Activated CD4-positive, alpha-beta memory T cell treated with anti-CD3 and anti-CD28 coated beads, Interleukin-2, amount 10 ng/mL, durations not matched to agents 7 days and 5 days (primary cell): ENCODE measurements around the gene KIF13A. TPM values are rescaled to one million over a fixed set of nuclear protein-coding genes. Genes with fewer than 3 reads are reported as not detected.
"Not testable (repeated sequence)": the region's sequence is repeated elsewhere in the genome, so short reads cannot be mapped to it uniquely, and the experiment has no call there.

Experiments used
- CTCF ChIA-PET: fragments of 350-600 bp; sonication (Branson Sonifier 250); formaldehyde crosslinking; loops from one replicate; lab custom pipeline; 2021; ENCODE audit warnings: antibody characterized with exemption, inconsistent platforms; lab: Charles Lee
- POLR2A ChIA-PET: fragments of 350-600 bp; sonication (Branson Sonifier 250); formaldehyde crosslinking; loops from one replicate; lab custom pipeline; 2021; ENCODE audit warnings: antibody characterized with exemption; lab: Charles Lee
- DNase-seq: peaks from one replicate; pipeline ENCODE4 v3.0.0-alpha.2; 2020
- H3K27ac Mint-ChIP-seq: one replicate; pipeline ENCODE4 v1.8.0; 2021; ENCODE audit warnings: mild to moderate bottlenecking, mixed read lengths
- H3K27me3 Mint-ChIP-seq: one replicate; pipeline ENCODE4 v1.8.0; 2021; ENCODE audit warnings: mixed read lengths
- H3K36me3 Mint-ChIP-seq: one replicate; pipeline ENCODE4 v1.8.0; 2021; ENCODE audit warnings: low read depth, mixed read lengths
- H3K4me1 Mint-ChIP-seq: one replicate; pipeline ENCODE4 v1.8.0; 2021; ENCODE audit warnings: mixed read lengths
- H3K4me3 Mint-ChIP-seq: one replicate; pipeline ENCODE4 v1.8.0; 2021; ENCODE audit warnings: mild to moderate bottlenecking, mixed read lengths
- H3K9me3 Mint-ChIP-seq: one replicate; pipeline ENCODE4 v1.8.0; 2021; ENCODE audit warnings: mixed read lengths
- total RNA-seq, 2 experiments: library from RNA; stranded (reverse); gene quantifications; one replicate each; pipeline ENCODE4 v1.2.3, GENCODE V29; 2021

KIF13A gene
- total RNA-seq, 2 experiments from 2014 or later: not detected

DNA sequence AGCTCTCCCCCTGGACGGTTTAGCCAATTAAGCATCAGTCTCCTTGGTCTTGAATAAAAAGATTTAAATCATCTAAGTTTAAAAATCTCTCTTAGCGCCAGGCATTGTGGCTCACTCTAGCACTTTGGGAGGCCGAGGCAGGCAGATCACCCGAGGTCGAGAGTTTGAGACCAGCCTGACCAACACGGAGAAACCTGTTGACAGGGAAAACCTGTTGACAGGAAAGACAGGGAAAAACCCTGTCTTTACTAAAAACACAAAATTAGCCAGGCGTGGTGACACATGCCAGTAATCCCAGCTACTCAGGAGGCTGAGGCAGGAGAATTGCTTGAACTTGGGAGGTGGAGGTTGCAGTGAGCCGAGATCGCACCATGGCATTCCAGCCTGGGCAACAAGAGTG is 97.7 kb downstream of the KIF13A start:
- H3K4me3 Mint-ChIP-seq, H3K9me3 Mint-ChIP-seq, H3K36me3 Mint-ChIP-seq, POLR2A ChIA-PET, H3K27ac Mint-ChIP-seq, CTCF ChIA-PET, DNase-seq, H3K4me1 Mint-ChIP-seq: not testable (repeated sequence)
- H3K27me3 Mint-ChIP-seq: peaks cover 40% of the 10 kb centered on the region

DNA sequence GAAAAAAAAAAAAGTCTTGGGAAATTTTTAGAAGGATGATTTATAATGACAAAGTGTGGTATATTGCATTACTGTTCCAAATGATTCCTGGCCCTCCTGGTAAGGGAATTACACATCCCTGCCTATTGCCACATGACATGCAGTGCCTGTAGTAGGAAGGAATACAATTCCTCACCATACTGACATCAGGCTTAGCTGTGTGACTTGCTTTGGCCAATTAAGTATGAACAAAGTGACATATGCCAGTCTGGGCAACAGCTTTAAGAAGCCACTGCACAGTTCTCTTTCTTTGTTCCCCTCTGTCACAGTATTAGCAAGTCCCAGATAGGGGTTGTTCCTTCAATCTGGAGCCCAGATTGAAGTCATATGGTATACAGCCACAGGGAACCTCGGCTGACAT is 100.5 kb downstream of the KIF13A start:
- no peak for DNase-seq
- POLR2A ChIA-PET: no interaction called here
- peaks cover 46% of the 10 kb centered on the region for H3K27me3 Mint-ChIP-seq
- H3K4me3 Mint-ChIP-seq: no peak overlapping the region
- peaks cover 17% of the 10 kb centered on the region for H3K4me1 Mint-ChIP-seq
- no peak overlapping the region for H3K27ac Mint-ChIP-seq
- no peaks in the 10 kb centered on the region for H3K36me3 Mint-ChIP-seq
- H3K9me3 Mint-ChIP-seq: no peaks in the 10 kb centered on the region
- CTCF ChIA-PET: no interaction called here

DNA sequence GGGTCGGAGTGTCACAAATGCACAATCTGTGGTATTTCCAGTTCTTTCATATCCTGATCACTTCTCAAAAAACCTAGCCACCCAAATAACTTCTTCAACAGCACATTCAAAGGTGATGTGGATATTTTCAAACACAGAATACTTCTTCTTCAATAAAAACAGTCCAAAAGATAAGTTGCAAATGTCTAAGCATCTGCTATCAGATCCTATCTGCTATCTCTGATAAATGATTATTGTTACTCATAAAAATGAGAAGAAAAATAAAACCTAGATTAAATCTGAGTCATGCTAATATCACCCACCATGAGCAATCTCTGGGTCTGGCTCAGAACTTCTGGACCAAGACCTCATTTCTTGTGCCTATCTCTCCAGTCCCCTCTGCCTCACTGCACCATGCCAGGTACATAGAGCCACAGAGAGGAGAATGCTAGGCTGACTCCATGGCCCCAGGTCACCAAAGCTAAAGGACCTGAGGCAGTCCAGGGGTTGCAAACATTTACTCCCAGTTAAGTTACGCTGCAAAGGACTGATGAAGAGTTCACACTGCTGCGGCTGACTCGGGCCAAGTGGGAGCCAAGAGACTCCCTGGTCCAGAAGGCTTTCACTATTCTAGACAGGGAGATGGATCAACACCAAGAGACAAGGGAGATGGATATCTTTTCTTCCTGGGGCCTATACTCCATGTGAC is 101.4 kb downstream of the KIF13A start:
- Mint-ChIP-seq H3K4me1 (peaks cover 17% of the 10 kb centered on the region), H3K36me3 (no peaks in the 10 kb centered on the region), H3K9me3 (no peaks in the 10 kb centered on the region), H3K27ac (no peak overlapping the region), H3K27me3 (peaks cover 44% of the 10 kb centered on the region), H3K4me3 (no peak overlapping the region)
- ChIA-PET CTCF (no interaction called here), POLR2A (no interaction called here)
- DNase-seq: no peak

DNA sequence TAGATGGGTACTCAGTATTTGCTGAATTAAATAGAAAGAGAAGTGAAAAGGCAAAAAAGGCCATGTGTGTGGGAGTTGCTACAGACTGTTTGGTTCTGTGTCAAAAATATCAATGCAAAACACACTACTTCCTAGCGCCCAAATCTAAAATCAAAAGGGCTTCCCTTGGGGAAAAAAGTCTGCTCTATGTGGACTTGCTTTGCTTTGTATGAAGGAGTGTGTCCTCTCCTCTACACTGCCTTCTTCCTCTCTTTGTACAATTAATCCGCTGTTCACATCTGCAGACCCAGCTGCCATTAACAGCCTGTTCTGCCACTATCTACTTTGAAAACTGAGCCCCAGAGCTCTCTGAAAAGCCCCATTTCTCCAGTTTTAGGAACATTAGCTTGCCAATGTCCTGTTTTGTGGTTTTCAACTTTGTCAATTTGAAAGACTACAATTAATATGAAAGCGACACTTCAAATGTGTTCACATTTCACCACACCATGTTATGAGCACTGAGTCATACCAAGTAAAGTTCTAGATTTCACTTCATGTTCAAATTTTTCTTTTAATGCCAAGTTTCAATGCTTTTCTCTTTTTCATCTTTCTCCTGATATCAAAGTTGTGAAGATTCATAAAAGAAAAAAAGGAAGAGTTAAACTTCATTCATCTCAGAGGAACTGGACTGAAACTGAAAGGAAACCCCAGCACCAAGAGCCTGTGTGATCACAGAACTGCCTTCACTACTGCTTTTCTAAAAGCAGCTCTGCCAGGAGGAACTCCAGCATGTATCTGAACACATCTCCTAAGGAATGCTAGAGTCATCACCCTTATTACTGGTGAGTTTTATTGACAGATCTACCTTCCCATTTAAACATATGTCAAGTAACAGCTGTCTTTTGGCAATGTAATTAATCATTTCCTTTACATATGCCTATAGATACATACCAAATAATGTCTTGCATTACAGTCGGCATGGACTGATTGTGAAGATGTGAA is 102.6 kb downstream of the KIF13A start:
- POLR2A ChIA-PET: no interaction called here
- CTCF ChIA-PET: interaction anchor here (0.6 kb wide), 1 partner anchor 628 kb away, joined by 4 read pairs; no protein-coding TSS in a partner anchor
- H3K4me1 Mint-ChIP-seq: peaks cover 17% of the 10 kb centered on the region
- H3K4me3 Mint-ChIP-seq: peak overlapping the region; percentile 19
- H3K9me3 Mint-ChIP-seq: no peaks in the 10 kb centered on the region
- H3K36me3 Mint-ChIP-seq: no peaks in the 10 kb centered on the region
- no peak for DNase-seq
- peaks cover 43% of the 10 kb centered on the region for H3K27me3 Mint-ChIP-seq
- H3K27ac Mint-ChIP-seq: no peak overlapping the region

DNA sequence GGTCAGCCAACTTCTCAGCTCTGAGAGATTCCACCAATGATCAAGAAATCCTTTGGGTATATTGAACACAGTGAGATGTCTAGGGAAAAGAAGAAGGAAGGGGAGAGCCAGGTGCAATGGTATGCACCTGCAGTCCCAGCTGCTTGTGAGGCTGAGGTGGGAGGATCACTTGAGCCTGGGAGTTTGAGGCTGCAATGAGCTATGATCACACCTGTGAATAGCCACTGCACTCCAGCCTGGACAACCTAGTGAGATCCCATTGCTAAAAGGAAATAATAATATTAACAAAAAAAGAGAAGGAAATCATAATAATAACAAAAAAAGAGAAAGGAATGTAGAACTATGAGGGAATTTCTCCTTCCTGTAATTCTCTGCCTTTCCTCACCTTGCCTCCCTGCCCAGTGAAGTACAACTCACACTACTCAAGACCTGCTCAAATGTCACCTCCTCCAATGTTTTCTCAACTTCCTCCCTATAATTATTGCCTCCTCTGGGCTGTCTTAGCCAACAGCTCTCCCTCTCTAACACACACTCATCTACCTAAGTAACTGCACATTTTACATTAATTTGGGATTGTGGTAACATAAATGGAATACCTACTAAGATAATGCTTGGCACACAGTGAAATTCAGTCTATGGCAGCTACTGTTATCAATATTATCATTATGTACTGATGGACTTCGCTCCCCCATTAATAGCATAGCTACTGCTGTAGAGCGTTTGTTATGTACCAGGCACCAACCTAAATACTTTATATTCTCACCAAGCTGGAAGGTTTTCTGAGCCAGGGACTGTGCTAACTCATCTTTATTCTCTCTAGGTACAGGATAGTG is 103.6 kb downstream of the KIF13A start:
- Mint-ChIP-seq H3K9me3 (no peaks in the 10 kb centered on the region), H3K4me1 (peaks cover 17% of the 10 kb centered on the region), H3K4me3 (no peak overlapping the region), H3K27ac (no peak overlapping the region), H3K27me3 (peaks cover 38% of the 10 kb centered on the region), H3K36me3 (no peaks in the 10 kb centered on the region)
- ChIA-PET CTCF (no interaction called here), POLR2A (no interaction called here)
- no peak for DNase-seq

DNA sequence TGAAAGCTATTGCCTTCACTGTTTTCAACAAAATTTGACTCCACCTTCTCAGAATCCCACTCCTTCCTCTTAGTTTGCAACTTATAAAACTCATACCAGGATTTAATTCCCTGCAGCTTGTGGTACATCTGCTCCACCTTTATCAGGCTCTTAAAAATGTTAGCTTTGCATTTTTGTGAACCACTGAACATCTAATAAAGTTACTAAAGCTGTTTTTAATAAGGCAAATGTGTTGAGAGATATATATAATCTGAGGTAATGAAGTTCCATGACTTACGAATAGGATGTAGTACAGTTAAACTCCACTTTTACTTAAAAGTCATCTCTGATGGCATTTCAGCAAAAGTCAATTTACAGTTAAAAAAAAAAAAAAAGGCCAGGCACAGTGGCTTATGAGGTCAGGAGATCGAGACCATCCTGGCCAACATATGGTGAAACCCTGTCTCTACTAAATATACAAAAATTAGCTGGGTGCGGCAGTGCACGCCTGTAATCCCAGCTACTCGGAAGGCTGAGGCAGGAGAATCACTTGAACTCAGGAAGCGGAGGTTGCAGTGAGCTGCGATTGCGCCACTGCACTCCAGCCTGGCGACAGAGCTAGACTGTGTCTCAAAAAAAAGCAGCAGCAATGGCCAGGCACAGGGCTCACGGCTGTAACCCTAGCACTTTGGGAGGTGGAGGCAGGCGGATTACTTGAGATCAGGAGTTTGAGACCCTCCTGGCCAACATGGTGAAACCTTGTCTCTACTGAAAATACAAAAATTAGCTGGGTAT is 106.2 kb downstream of the KIF13A start:
- peaks cover 28% of the 10 kb centered on the region for H3K27me3 Mint-ChIP-seq
- no peaks in the 10 kb centered on the region for H3K9me3 Mint-ChIP-seq
- POLR2A ChIA-PET: no interaction called here
- no peak overlapping the region for H3K4me3 Mint-ChIP-seq
- H3K27ac Mint-ChIP-seq: no peak overlapping the region
- no peak for DNase-seq
- CTCF ChIA-PET: no interaction called here
- no peaks in the 10 kb centered on the region for H3K36me3 Mint-ChIP-seq
- peaks cover 17% of the 10 kb centered on the region for H3K4me1 Mint-ChIP-seq

DNA sequence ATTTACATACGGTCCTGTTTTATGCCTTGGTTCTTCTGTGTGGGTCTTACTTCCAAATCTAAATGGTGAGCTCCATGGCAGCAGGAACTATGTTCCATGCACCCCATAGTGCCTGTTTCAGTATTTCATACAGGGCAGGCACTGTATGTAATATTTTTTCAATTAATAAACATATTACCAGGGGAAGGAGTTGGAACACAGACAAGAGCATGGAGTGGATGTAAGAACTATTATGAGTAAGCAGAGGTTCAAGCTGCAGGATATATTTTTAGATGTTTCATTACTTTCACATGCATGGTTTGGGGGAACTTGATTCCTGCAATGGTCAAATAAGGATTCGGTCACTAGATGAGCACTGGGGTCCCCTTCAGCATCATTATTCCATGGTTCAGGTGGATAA is 108.3 kb downstream of the KIF13A start:
- Mint-ChIP-seq H3K4me1 (peaks cover 3% of the 10 kb centered on the region), H3K27ac (no peak overlapping the region), H3K9me3 (no peaks in the 10 kb centered on the region), H3K36me3 (no peaks in the 10 kb centered on the region), H3K27me3 (peaks cover 14% of the 10 kb centered on the region), H3K4me3 (no peak overlapping the region)
- DNase-seq: no peak
- POLR2A ChIA-PET: no interaction called here
- CTCF ChIA-PET: no interaction called here

DNA sequence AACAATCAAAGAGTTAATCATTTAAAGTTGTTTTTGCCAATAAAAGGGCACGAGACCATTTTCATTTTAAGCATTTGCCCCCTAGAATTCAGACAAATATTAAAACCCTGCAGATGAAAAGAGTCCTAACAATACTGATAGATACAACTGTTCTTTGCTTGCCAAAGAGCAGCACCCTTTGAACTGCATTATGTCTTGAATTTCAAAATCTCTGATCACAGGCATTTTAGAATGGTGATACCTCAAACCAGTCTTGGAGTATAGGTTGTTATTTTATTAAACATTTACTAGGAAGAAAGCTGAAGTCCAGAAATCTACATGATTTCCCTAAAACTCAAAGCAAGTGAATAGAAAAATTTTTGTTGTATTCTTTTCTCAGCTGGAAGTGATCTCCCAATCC is 108.7 kb downstream of the KIF13A start:
- DNase-seq: no peak
- no peak overlapping the region for H3K27ac Mint-ChIP-seq
- peaks cover 14% of the 10 kb centered on the region for H3K27me3 Mint-ChIP-seq
- no peaks in the 10 kb centered on the region for H3K4me1 Mint-ChIP-seq
- ChIA-PET POLR2A (no interaction called here), CTCF (no interaction called here)
- no peak overlapping the region for H3K4me3 Mint-ChIP-seq
- no peaks in the 10 kb centered on the region for H3K36me3 Mint-ChIP-seq
- no peaks in the 10 kb centered on the region for H3K9me3 Mint-ChIP-seq

DNA sequence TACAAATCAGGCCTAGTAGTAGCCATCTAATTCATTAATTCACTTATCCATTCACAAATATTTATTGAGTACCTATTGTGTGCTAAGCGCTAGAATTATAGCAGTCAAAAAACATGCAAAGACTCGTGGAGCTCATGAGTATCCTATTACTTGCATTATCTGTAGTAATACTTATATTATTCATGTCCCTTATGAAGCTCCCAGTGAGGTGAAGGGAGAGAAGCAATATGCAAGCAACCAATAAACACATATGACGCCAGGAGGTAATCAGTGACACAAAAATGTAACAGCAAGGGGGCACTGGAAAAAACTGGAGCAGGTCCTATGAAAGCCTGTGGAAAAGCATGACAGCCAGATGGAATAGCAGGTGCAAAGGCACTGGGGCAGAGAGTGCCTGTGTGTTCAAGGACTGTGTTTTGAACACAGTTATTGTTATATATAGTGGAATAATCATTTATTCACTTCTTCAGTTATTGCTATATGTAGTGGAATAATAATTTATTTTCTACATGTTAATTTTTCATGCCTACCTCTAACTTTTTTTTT is 109.5 kb downstream of the KIF13A start:
- Mint-ChIP-seq H3K4me1 (no peaks in the 10 kb centered on the region), H3K9me3 (no peaks in the 10 kb centered on the region), H3K27ac (no peak overlapping the region), H3K27me3 (peaks cover 9% of the 10 kb centered on the region), H3K4me3 (no peak overlapping the region), H3K36me3 (no peaks in the 10 kb centered on the region)
- no peak for DNase-seq
- CTCF ChIA-PET: no interaction called here
- POLR2A ChIA-PET: no interaction called here

DNA sequence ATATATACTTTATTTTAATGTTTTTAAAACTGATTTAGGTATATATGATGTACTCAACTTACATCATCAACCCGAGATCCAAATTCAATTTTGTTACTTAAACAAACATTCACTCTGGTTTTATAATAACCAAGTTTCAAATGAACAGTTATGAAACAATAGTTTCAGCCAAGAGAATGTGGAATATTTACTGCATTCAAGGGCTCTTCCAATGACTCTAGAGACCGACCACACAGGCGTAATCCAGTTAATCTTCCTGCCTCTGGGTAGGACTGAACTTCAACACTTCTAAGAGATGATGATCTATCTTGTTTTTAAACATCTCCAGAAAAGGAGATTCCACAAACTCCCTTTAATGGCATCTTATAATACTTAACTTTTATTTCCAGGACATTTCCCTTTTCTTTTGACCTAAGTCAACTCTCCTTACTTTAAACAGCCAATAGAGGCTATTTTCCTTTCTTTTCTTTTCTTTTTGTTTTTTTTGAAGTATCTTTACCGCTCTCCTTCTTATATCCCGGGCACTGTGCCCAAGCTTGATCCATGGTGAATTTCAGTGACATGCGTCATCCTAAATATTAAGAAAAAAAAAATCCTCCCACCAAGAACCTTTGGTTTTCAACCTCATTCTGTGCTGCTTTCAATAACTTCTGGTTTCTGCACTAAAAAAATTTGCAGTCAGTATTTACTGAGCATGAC is 110.1 kb downstream of the KIF13A start:
- Mint-ChIP-seq H3K36me3 (no peaks in the 10 kb centered on the region), H3K27ac (no peak overlapping the region), H3K27me3 (peaks cover 9% of the 10 kb centered on the region), H3K9me3 (no peaks in the 10 kb centered on the region), H3K4me3 (no peak overlapping the region), H3K4me1 (no peaks in the 10 kb centered on the region)
- POLR2A ChIA-PET: no interaction called here
- CTCF ChIA-PET: no interaction called here
- no peak for DNase-seq

DNA sequence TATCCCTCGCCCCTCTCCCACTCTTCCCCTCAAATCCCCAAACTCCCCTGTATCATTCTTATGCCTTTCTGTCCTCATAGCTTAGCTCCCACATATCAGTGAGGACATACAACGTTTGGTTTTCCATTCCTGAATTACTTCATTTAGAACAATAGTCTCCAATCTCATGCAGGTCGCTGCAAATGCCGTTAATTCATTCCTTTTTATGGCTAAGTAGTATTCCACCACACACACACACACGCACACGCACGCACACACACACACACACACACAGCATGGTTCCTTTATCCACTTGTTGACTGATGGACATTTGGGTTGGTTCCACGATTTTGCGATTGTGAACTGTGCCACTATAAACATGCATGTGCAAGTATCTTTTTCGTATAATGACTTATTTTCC is 112.7 kb downstream of the KIF13A start:
- H3K27me3 Mint-ChIP-seq: peaks cover 14% of the 10 kb centered on the region
- no peak overlapping the region for H3K4me3 Mint-ChIP-seq
- POLR2A ChIA-PET: no interaction called here
- H3K27ac Mint-ChIP-seq: no peak overlapping the region
- H3K4me1 Mint-ChIP-seq: no peaks in the 10 kb centered on the region
- H3K36me3 Mint-ChIP-seq: no peaks in the 10 kb centered on the region
- no peak for DNase-seq
- no peaks in the 10 kb centered on the region for H3K9me3 Mint-ChIP-seq
- CTCF ChIA-PET: no interaction called here

DNA sequence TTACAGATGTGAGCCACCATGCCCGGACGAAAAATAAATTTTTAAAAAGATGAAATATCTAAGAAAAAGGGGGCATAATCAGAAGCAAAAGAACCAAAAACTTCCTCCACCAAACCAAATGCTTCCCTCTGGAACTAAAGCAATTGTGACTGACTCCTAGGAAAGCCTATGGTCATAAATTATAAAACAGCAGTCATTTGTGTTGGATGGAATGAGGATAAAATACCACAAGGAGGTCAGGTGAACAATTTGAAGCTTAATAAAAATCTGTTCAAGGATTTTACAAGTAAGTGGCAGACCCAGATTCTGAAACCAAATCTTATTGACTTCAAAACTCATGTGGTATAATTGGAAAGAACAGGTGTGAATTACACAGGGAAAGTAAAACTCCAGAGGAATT is 114.5 kb downstream of the KIF13A start:
- Mint-ChIP-seq H3K36me3 (no peaks in the 10 kb centered on the region), H3K4me1 (no peaks in the 10 kb centered on the region), H3K27ac (no peak overlapping the region), H3K9me3 (no peaks in the 10 kb centered on the region), H3K4me3 (no peak overlapping the region), H3K27me3 (peaks cover 20% of the 10 kb centered on the region)
- no peak for DNase-seq
- ChIA-PET POLR2A (no interaction called here), CTCF (no interaction called here)
